GM12878 (cell line): ENCODE data around the gene IMMP2L. TPM values are rescaled to one million over a fixed set of nuclear protein-coding genes. Genes with fewer than 3 reads are reported as not detected.

Source experiments
- ATAC-seq: fragments of 200-7000 bp; cut with Tn5 transposase; 3 replicates; pipeline ENCODE4 v1.9.1; 2020; ENCODE audit warnings: mild to moderate bottlenecking, moderate library complexity
- BruUV-seq: library from RNA; stranded (reverse); fragments of 400-500 nt; replicated peaks from 2 replicates; lab custom pipeline; 2021; lab: Mats Ljungman, UMichigan
- CTCF ChIA-PET: fragments of 300-600 bp; sonication (Branson Sonifier 250); formaldehyde crosslinking; extraction: SDS; loops from one replicate; lab custom pipeline; 2021; ENCODE audit warnings: inconsistent platforms; lab: Yijun Ruan, JAX
- POLR2A ChIA-PET: fragments of 350-600 bp; formaldehyde crosslinking; extraction: SDS; loops from one replicate; lab custom pipeline; 2021; ENCODE audit warnings: inconsistent platforms; lab: Charles Lee
- RAD21 ChIA-PET: fragments of 300-600 bp; sonication (Branson Sonifier 250); formaldehyde crosslinking; loops from one replicate; lab custom pipeline; 2023; ENCODE audit warnings: antibody characterized with exemption; ENCODE audit not compliant: unreplicated experiment; lab: Charles Lee
- SMC1A ChIA-PET: fragments of 300-600 bp; sonication (Branson Sonifier 250); formaldehyde crosslinking; loops from one replicate; lab custom pipeline; 2023; ENCODE audit not compliant: unreplicated experiment, uncharacterized antibody; lab: Charles Lee
- DNase-seq: peaks from one replicate; pipeline ENCODE4 v3.0.0-alpha.2; 2011; ENCODE audit warnings: low read depth, low spot score
- FAIRE-seq: peaks from 3 replicates; lab custom pipeline; 2011; peaks lifted over from hg19 to GRCh38; lab: Jason Lieb, UNC
- H2AFZ ChIP-seq: 2 replicates; pipeline ENCODE4 v1.6.0; 2011; ENCODE audit warnings: low read depth, low read length, control low read depth; ENCODE audit not compliant: control insufficient read depth
- H3K27ac ChIP-seq: 2 replicates; pipeline ENCODE4 v1.5.1; 2011; ENCODE audit warnings: control low read depth; ENCODE audit not compliant: control insufficient read depth, insufficient read depth
- H3K27me3 ChIP-seq, 2 experiments: replicated peaks in 1 of 2; 2 replicates each; pipeline versions ENCODE4 v1.6.0 to v1.6.1; 2011; ENCODE audit warnings: low read length in 1 of 2; ENCODE audit not compliant: control insufficient read depth in 2 of 2, insufficient read depth in 2 of 2
- H3K36me3 ChIP-seq, 2 experiments: 2 replicates each; pipeline ENCODE4 v1.5.1; 2011; ENCODE audit warnings: low read length in 1 of 2; ENCODE audit not compliant: control insufficient read depth in 2 of 2, insufficient read depth in 2 of 2
- H3K4me1 ChIP-seq: 2 replicates; pipeline ENCODE4 v1.6.1; 2011; ENCODE audit warnings: mild to moderate bottlenecking, low read length, moderate library complexity, mixed read lengths; ENCODE audit not compliant: control insufficient read depth, insufficient read depth
- H3K4me2 ChIP-seq: 2 replicates; pipeline ENCODE4 v1.6.0; 2011; ENCODE audit warnings: control low read depth; ENCODE audit not compliant: control insufficient read depth, insufficient read depth
- H3K4me3 ChIP-seq: fragments of 200-600 bp; sonication (generic); 2 replicates; pipeline ENCODE4 v1.5.1; 2016
- H3K79me2 ChIP-seq: 2 replicates; pipeline ENCODE4 v1.6.0; 2011; ENCODE audit warnings: low read length; ENCODE audit not compliant: control insufficient read depth, insufficient read depth
- H3K9ac ChIP-seq: 2 replicates; pipeline ENCODE4 v1.8.0; 2011; ENCODE audit warnings: low read length, control low read depth, mixed read lengths; ENCODE audit not compliant: control insufficient read depth, insufficient read depth
- H3K9me3 ChIP-seq: replicated peaks from 3 replicates; pipeline ENCODE4 v1.5.1; 2011; ENCODE audit warnings: mild to moderate bottlenecking, low read length; ENCODE audit not compliant: control insufficient read depth, insufficient read depth
- H4K20me1 ChIP-seq: 2 replicates; pipeline ENCODE4 v1.6.0; 2011; ENCODE audit not compliant: control insufficient read depth, insufficient read depth
- CEBPB ChIP-seq, 2 experiments: fragments of 150-350 bp in 1 of 2; IDR thresholded peaks; 2 replicates each; pipeline ENCODE4 v1.6.1; 2012 to 2014; ENCODE audit warnings: low read depth in 2 of 2, low read length in 2 of 2, borderline replicate concordance in 1 of 2, inconsistent platforms in 1 of 2
- CHD4 ChIP-seq: fragments of 200-600 bp; sonication (generic); IDR thresholded peaks from 2 replicates; pipeline ENCODE4 v1.6.1; 2016; ENCODE audit warnings: mild to moderate bottlenecking
- CTCF ChIP-seq, 3 experiments: IDR thresholded peaks in 2 of 3; conservative IDR thresholded peaks in 1 of 3; 2 replicates each; pipeline ENCODE4 v1.5.1; 2011; ENCODE audit warnings: low read depth in 3 of 3, low read length in 3 of 3, mild to moderate bottlenecking in 3 of 3, control low read depth in 2 of 3, moderate library complexity in 2 of 3, inconsistent platforms in 1 of 3, mixed read lengths in 1 of 3; ENCODE audit not compliant: control insufficient read depth in 2 of 3, insufficient read depth in 1 of 3; ENCODE audit errors: extremely low read depth in 1 of 3
- HSF1 ChIP-seq: fragments of 150-350 bp; IDR thresholded peaks from 2 replicates; pipeline ENCODE4 v1.6.1; 2014; ENCODE audit warnings: mild to moderate bottlenecking, low read depth, low read length
- KLF5 ChIP-seq: fragments of 450-650 bp; IDR thresholded peaks from 2 replicates; pipeline ENCODE4 v1.6.1; 2014; ENCODE audit warnings: mild to moderate bottlenecking; ENCODE audit not compliant: partially characterized antibody
- MXI1 ChIP-seq: fragments of 150-350 bp; IDR thresholded peaks from 2 replicates; pipeline ENCODE4 v1.6.1; 2011; ENCODE audit warnings: low read depth, mild to moderate bottlenecking, inconsistent platforms, low read length, improper control_type of control experiment
- PBX3 ChIP-seq: IDR thresholded peaks from 2 replicates; pipeline ENCODE4 v1.6.1; 2011; ENCODE audit warnings: mild to moderate bottlenecking, low read depth, low read length, moderate library complexity; ENCODE audit not compliant: insufficient replicate concordance
- PRDM15 ChIP-seq: fragments of 450-650 bp; formaldehyde crosslinking; IDR thresholded peaks from 2 replicates; pipeline ENCODE4 v1.4.0; 2020; ENCODE audit warnings: mild to moderate bottlenecking, moderate library complexity
- SREBF1 ChIP-seq: IDR thresholded peaks from 2 replicates; pipeline ENCODE4 v1.6.1; 2012; ENCODE audit warnings: mild to moderate bottlenecking, low read length
- STAT3 ChIP-seq: IDR thresholded peaks from 2 replicates; pipeline ENCODE4 v1.6.1; 2011; ENCODE audit warnings: low read depth, low read length, improper control_type of control experiment
- SUPT20H ChIP-seq: IDR thresholded peaks from 2 replicates; pipeline ENCODE4 v1.6.1; 2011; ENCODE audit warnings: low read depth, mild to moderate bottlenecking, low read length, moderate library complexity, borderline replicate concordance; ENCODE audit not compliant: control insufficient read depth
- TCF3 ChIP-seq: IDR thresholded peaks from 2 replicates; pipeline ENCODE4 v1.6.1; 2012; ENCODE audit warnings: low read depth, mild to moderate bottlenecking, low read length, borderline replicate concordance; ENCODE audit not compliant: insufficient read depth
- WGBS: methylation state at CpG from one replicate; pipeline ENCODE4 v1.1.6; 2016; ENCODE audit warnings: low lambda C conversion rate; ENCODE audit not compliant: insufficient replicate concordance, insufficient coverage; ENCODE audit errors: missing lambda C conversion rate; 5-methylcytosine and 5-hydroxymethylcytosine counted together
- in situ Hi-C: fragments of 300-500 bp; cut with MboI; formaldehyde crosslinking; loops from 9 replicates; pipeline ENCODE4 v1.14.3; 2018; ENCODE audit warnings: mixed read lengths
- intact Hi-C: fragments of 100-400 bp; cut with micrococcal nuclease; formaldehyde crosslinking; loops from one replicate; pipeline ENCODE4 v1.14.2; 2022; ENCODE audit not compliant: unreplicated experiment
- polyA plus RNA-seq, 11 experiments: library from polyadenylated mRNA; depleted of rRNA in 4 of 11; unstranded in 6 of 11; stranded (reverse) in 5 of 11; fragments of >200 nt; fragmentation: Nextera tagmentation in 4 of 11; fragmentation: Illumina TruSeq in 1 of 11; extraction: Ambion mirVana in 4 of 11; extraction: Trizol in 1 of 11; gene quantifications; 1 replicate in 1 of 11; 2 replicates in 10 of 11; pipeline versions ENCODE4 v1.2.1 to v1.2.3, GENCODE V29; 2011 to 2016; ENCODE audit warnings: inconsistent platforms in 2 of 11, missing spikeins in 2 of 11, low read depth in 1 of 11
- total RNA-seq, 4 experiments: library from RNA; depleted of rRNA in 3 of 4; stranded (reverse); fragments of >200 nt in 3 of 4; fragmentation: Illumina TruSeq in 1 of 4; extraction: Trizol in 1 of 4; gene quantifications; 2 replicates each; pipeline versions ENCODE4 v1.2.1 to v1.2.3, GENCODE V29; 2013 to 2021

IMMP2L gene
- total and polyA plus RNA-seq, 10 of the 15 experiments (the other 5 are each of a cell fraction or from before 2014, with no cell fraction given), result 12.6 to 46.3 (median 19.6) TPM

GRCh38 chr7:111009526-111010040 lies 552.7 kb downstream of the IMMP2L start (continued):
- TF ChIP-seq MXI1, result no peak
- TF ChIP-seq CHD4, result no peak
- TF ChIP-seq TCF3, result no peak
- TF ChIP-seq HSF1, result no peak
- no peak for TF ChIP-seq SREBF1
- TF ChIP-seq STAT3, result no peak

DNA sequence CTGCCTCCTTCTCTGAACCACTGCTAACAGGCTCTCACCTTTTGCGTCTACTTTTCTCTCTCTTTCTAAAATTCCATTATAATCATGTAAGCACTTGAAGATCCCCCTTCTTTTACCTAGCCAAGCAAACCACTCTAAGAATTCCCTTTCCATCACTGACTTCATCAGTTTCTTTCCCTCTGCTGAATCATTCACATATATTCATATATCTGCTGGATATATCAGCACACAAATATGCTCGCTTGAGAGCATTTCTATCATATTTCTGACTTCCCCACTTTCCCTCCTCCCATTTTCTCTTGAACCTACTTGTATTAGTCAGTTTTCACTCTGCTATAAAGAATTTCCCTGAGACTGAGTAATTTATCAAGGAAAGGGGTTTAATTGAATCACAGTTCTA lies 555.6 kb downstream of the IMMP2L start:
- intact Hi-C loops, result no loop called here
- BruUV-seq, result no TSS peak
- H3K4me3 ChIP-seq, result no peak overlapping the region
- CTCF ChIA-PET, result no interaction called here
- RAD21 ChIA-PET, result no interaction called here
- H3K27me3 ChIP-seq, result no peaks in the 10 kb centered on the region
- no peak for ATAC-seq
- POLR2A ChIA-PET, result no interaction called here
- no peak overlapping the region for H3K4me2 ChIP-seq
- no peak for DNase-seq
- H3K79me2 ChIP-seq, result no peaks in the 10 kb centered on the region
- no peak overlapping the region for H3K9ac ChIP-seq
- no peaks in the 10 kb centered on the region for H3K36me3 ChIP-seq
- no peaks in the 10 kb centered on the region for H3K4me1 ChIP-seq
- SMC1A ChIA-PET, result no interaction called here
- in situ Hi-C loops, result no loop called here
- no peaks in the 10 kb centered on the region for H3K9me3 ChIP-seq
- no peak overlapping the region for H2AFZ ChIP-seq
- H4K20me1 ChIP-seq, result no peaks in the 10 kb centered on the region
- no peak for FAIRE-seq
- 97% methylated on average over 2 of the region's 2 CpGs for WGBS
- H3K27ac ChIP-seq, result no peak overlapping the region
- TF ChIP-seq PRDM15 (CRISPR knock-in tag) (no peak), PBX3 (no peak), SUPT20H (no peak), CTCF (IDR thresholded peaks at IDR 0.05 in 2 of 3, conservative IDR thresholded peaks at IDR 0.05 in 1 of 3; ENCODE audit: control insufficient read depth in 2 of 3, extremely low read depth in 1 of 3, insufficient read depth in 1 of 3, low read depth in 3 of 3, low read length in 3 of 3) (no peak), CEBPB (IDR thresholded peaks at IDR 0.05; ENCODE audit: borderline replicate concordance in 1 of 2, low read depth in 2 of 2, low read length in 2 of 2) (no peak), KLF5 (no peak)
